ENCODE results near the gene DNMT3A. TPM values are rescaled to one million over a fixed set of nuclear protein-coding genes. Genes with fewer than 3 reads are reported as not detected.

Gene DNMT3A
- total RNA-seq, 3 donors from 2014 or later (not counting 1 experiment from before 2014, with no cell fraction given), result 36.3 to 60.7 (median 45.2) TPM

DNA sequence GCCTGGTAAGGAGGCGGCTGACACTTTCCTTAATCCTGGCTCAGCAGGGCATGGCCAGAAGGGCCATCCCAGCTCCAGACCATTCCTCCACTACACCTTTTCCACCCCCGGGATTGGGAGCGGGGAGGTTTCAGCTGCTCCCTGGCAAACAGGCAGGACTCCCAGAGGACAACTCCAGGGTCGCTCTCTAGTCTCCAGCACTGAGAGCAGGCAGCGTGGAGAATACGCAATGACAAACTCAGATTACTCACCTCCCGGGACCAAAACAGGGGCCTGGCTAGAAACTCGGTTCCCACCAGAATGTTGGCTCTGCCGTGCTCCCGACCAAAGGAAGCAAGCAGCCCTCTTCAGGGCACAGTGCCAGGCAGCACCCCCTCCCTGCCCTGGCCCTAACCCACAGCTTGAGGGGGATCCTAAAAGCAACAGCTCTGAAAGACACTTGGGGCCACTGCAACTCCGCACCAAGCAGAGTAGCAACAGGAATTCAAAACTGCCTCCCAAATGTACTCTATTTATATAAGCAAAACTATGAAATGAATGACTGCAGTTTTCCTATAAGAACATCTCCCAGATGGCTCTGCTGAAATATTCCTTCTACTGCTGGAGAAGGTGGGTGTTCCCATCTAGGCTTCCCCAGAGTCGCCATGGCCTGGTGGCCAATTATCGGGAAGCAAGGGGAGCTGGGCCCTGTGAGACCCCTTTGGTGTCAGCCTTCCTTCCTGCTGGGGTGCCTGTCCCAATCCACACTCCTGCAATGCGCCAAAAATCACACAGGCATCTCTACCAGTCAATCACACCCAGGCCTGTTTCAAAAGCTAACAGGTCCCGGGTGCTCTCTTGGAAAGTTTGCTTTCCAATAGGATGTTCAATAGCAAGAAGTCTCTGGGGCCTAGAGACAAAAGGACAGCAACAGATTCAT is 112.2 kb downstream of the DNMT3A start:
- Histone ChIP-seq H3K36me3 (ENCODE audit: control insufficient read depth, insufficient read depth, low read length) (peaks cover 21% of the 10 kb centered on the region), H3K4me1 (ENCODE audit: control insufficient read depth, insufficient read depth, low read length) (no peaks in the 10 kb centered on the region), H3K27ac (ENCODE audit: low read length) (no peak overlapping the region), H3K4me3 (ENCODE audit: low read length) (no peak overlapping the region), H3K27me3 (ENCODE audit: control insufficient read depth, insufficient read depth, low read length) (no peaks in the 10 kb centered on the region), H3K9me3 (ENCODE audit: control insufficient read depth, insufficient read depth, low read length) (no peaks in the 10 kb centered on the region)
- ATAC-seq (no peak), DNase-seq (no peak)
- TF ChIP-seq, protein P1, sequence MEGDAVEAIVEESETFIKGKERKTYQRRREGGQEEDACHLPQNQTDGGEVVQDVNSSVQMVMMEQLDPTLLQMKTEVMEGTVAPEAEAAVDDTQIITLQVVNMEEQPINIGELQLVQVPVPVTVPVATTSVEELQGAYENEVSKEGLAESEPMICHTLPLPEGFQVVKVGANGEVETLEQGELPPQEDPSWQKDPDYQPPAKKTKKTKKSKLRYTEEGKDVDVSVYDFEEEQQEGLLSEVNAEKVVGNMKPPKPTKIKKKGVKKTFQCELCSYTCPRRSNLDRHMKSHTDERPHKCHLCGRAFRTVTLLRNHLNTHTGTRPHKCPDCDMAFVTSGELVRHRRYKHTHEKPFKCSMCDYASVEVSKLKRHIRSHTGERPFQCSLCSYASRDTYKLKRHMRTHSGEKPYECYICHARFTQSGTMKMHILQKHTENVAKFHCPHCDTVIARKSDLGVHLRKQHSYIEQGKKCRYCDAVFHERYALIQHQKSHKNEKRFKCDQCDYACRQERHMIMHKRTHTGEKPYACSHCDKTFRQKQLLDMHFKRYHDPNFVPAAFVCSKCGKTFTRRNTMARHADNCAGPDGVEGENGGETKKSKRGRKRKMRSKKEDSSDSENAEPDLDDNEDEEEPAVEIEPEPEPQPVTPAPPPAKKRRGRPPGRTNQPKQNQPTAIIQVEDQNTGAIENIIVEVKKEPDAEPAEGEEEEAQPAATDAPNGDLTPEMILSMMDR (IDR thresholded peaks at IDR 0.05), result no peak
- Mint-ChIP-seq H3K36me3 (peaks cover 13% of the 10 kb centered on the region), H3K27ac (no peak overlapping the region), H3K4me3 (no peak overlapping the region), H3K9me3 (no peaks in the 10 kb centered on the region), H3K27me3 (ENCODE audit: low read depth in 2 of 2) (no peaks in the 10 kb centered on the region), H3K4me1 (no peaks in the 10 kb centered on the region)
- intact Hi-C loops (cut with micrococcal nuclease), result no loop called here
- WGBS (ENCODE audit: insufficient coverage), result 80% methylated on average over 15 of the region's 15 CpGs

DNA sequence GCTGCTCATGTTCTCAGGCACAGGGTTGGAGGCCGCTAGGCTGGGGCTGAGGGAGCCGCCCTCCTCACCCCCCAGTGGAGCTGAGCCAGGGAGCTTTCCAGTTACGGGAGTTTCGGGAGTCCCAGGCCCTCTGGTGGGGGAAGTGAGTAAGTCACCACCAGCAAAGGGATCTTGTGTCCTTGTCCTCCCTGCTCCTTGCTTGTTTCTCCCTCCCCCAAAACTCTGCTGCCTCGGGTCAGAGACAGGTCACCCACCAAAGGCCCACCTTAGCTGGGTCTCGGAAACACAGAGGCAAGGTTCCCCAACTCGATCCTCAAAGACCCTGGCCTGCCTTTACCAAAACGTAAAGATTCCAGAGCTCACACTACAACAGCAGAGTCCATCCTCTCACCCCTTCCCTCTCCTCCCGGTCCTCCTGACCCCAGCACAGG is 112.9 kb downstream of the DNMT3A start:
- 63% methylated on average over 7 of the region's 9 CpGs for WGBS (ENCODE audit: insufficient coverage)
- Mint-ChIP-seq H3K27ac (no peak overlapping the region), H3K27me3 (ENCODE audit: low read depth in 2 of 2) (no peaks in the 10 kb centered on the region), H3K9me3 (no peaks in the 10 kb centered on the region), H3K36me3 (peaks cover 7% of the 10 kb centered on the region), H3K4me1 (no peaks in the 10 kb centered on the region), H3K4me3 (no peak overlapping the region)
- H3K4me3 ChIP-seq (ENCODE audit: low read length), result no peak overlapping the region
- ATAC-seq (peak in 2 of 3 donors; percentile 31 to 65), DNase-seq (peak in 1 of 2 donors; percentile 74)
- no peaks in the 10 kb centered on the region for H3K27me3 ChIP-seq (ENCODE audit: control insufficient read depth, insufficient read depth, low read length)
- TF ChIP-seq, protein P1 (IDR thresholded peaks at IDR 0.05), result no peak
- no peaks in the 10 kb centered on the region for H3K4me1 ChIP-seq (ENCODE audit: control insufficient read depth, insufficient read depth, low read length)
- H3K36me3 ChIP-seq (ENCODE audit: control insufficient read depth, insufficient read depth, low read length), result peaks cover 14% of the 10 kb centered on the region
- no peaks in the 10 kb centered on the region for H3K9me3 ChIP-seq (ENCODE audit: control insufficient read depth, insufficient read depth, low read length)
- H3K27ac ChIP-seq (ENCODE audit: low read length), result no peak overlapping the region
- intact Hi-C loops (cut with micrococcal nuclease), result no loop called here

DNA sequence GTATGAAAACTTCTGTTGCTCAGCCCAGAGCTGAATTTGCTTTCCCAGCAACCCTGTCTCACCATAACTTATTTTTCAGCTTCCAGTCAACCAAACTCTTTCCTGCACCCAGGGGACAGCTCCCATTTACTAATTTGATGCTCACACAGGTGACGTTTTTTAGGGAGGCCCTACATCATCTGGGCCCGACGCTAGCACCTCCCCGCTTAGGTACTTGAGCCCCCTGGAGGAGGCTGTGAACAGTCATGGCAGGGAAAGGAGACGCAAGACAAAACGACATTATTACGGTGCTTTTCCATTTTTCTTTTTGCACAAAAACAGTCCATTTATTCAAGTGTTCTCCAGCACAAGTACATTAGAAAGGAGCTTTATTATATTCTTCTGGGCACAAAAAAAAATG is 114.1 kb downstream of the DNMT3A start:
- Histone ChIP-seq H3K36me3 (ENCODE audit: control insufficient read depth, insufficient read depth, low read length) (peaks cover 5% of the 10 kb centered on the region), H3K9me3 (ENCODE audit: control insufficient read depth, insufficient read depth, low read length) (no peaks in the 10 kb centered on the region), H3K27me3 (ENCODE audit: control insufficient read depth, insufficient read depth, low read length) (no peaks in the 10 kb centered on the region), H3K4me3 (ENCODE audit: low read length) (no peak overlapping the region), H3K27ac (ENCODE audit: low read length) (no peak overlapping the region), H3K4me1 (ENCODE audit: control insufficient read depth, insufficient read depth, low read length) (no peaks in the 10 kb centered on the region)
- DNase-seq (no peak), ATAC-seq (no peak)
- whole genome bisulfite sequencing (ENCODE audit: insufficient coverage), result 94% methylated on average over 7 of the region's 7 CpGs
- no peaks in the 10 kb centered on the region for H3K36me3 Mint-ChIP-seq
- H3K27ac Mint-ChIP-seq, result no peak overlapping the region
- TF ChIP-seq, protein P1 (IDR thresholded peaks at IDR 0.05), result no peak
- H3K9me3 Mint-ChIP-seq, result no peaks in the 10 kb centered on the region
- H3K27me3 Mint-ChIP-seq (ENCODE audit: low read depth in 2 of 2), result no peaks in the 10 kb centered on the region
- intact Hi-C loops (cut with micrococcal nuclease), result no loop called here
- H3K4me1 Mint-ChIP-seq, result peaks cover 0 to under 1% of the 10 kb centered on the region in 2 donors
- no peak overlapping the region for H3K4me3 Mint-ChIP-seq

Measured in natural killer cell (primary cell).